Measurements from ENCODE around the gene CNIH3.

DNA sequence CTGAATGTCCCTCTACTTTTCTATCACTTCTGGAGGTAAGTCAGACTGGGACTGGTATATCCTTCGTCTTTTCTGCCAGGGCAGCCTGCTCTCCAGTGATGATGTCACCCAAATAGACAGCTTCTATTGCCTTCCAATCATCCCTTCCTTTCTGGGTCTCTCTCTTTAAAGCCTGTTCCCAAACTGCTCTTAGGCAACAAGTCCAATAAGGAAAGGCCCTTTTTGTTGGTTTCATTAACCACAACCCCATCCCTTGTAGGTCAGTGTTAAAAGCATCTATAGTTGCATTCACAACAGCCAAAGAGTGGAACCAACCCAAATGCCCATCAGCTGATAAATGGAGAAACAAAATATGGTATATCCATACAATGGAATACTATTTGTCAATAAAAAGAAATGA, 114.4 kb downstream of the CNIH3 start:
- TF ChIP-seq, protein P1, sequence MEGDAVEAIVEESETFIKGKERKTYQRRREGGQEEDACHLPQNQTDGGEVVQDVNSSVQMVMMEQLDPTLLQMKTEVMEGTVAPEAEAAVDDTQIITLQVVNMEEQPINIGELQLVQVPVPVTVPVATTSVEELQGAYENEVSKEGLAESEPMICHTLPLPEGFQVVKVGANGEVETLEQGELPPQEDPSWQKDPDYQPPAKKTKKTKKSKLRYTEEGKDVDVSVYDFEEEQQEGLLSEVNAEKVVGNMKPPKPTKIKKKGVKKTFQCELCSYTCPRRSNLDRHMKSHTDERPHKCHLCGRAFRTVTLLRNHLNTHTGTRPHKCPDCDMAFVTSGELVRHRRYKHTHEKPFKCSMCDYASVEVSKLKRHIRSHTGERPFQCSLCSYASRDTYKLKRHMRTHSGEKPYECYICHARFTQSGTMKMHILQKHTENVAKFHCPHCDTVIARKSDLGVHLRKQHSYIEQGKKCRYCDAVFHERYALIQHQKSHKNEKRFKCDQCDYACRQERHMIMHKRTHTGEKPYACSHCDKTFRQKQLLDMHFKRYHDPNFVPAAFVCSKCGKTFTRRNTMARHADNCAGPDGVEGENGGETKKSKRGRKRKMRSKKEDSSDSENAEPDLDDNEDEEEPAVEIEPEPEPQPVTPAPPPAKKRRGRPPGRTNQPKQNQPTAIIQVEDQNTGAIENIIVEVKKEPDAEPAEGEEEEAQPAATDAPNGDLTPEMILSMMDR (IDR thresholded peaks at IDR 0.05), result no peak
- TF ChIP-seq POLR2AphosphoS5 (IDR thresholded peaks at IDR 0.05) (no peak), POLR2A (IDR thresholded peaks at IDR 0.05) (no peak)
